GM19455 (cell line): ENCODE measurements around the gene PLCB1.

Experiments used
- ATAC-seq: cut with Tn5 transposase; IDR thresholded peaks from one replicate; pipeline ENCODE4 v1.9.1; 2021; ENCODE audit not compliant: unreplicated experiment

PLCB1 gene

GRCh38 chr20:8129211-8129976 is 2.7 kb upstream of the PLCB1 start:
- no peak for ATAC-seq

GRCh38 chr20:8130840-8131526 is 1.1 kb upstream of the PLCB1 start:
- ATAC-seq, result no peak

- ATAC-seq, result no peak
Measured at GRCh38 chr20:8132484-8133309, 631 bp downstream of the PLCB1 start.

GRCh38 chr20:8133310-8133768 is 1.3 kb downstream of the PLCB1 start:
- ATAC-seq, result no peak

GRCh38 chr20:8133851-8134451 is 1.9 kb downstream of the PLCB1 start:
- no peak for ATAC-seq

- no peak for ATAC-seq
Measured at GRCh38 chr20:8139899-8140298, 7.8 kb downstream of the PLCB1 start.

- no peak for ATAC-seq
Measured at GRCh38 chr20:8143474-8143873, 11.4 kb downstream of the PLCB1 start.

- no peak for ATAC-seq
Measured at GRCh38 chr20:8144282-8145245, 12.5 kb downstream of the PLCB1 start.

- ATAC-seq, result no peak
Measured at GRCh38 chr20:8145246-8146168, 13.4 kb downstream of the PLCB1 start.

- no peak for ATAC-seq
Measured at GRCh38 chr20:8147476-8147875, 15.4 kb downstream of the PLCB1 start.

GRCh38 chr20:8148501-8148900 is 16.4 kb downstream of the PLCB1 start:
- ATAC-seq, result no peak

- ATAC-seq, result no peak
Measured at GRCh38 chr20:8150591-8150990, 18.5 kb downstream of the PLCB1 start.

GRCh38 chr20:8151372-8151771 is 19.3 kb downstream of the PLCB1 start:
- no peak for ATAC-seq

- ATAC-seq, result no peak
Measured at GRCh38 chr20:8152183-8152582, 20.1 kb downstream of the PLCB1 start.

GRCh38 chr20:8152847-8153246 is 20.8 kb downstream of the PLCB1 start:
- ATAC-seq, result no peak

- no peak for ATAC-seq
Measured at GRCh38 chr20:8153281-8153908, 21.3 kb downstream of the PLCB1 start.

- no peak for ATAC-seq
Measured at GRCh38 chr20:8154638-8155037, 22.6 kb downstream of the PLCB1 start.

- ATAC-seq, result no peak
Measured at GRCh38 chr20:8155229-8155628, 23.2 kb downstream of the PLCB1 start.

- no peak for ATAC-seq
Measured at GRCh38 chr20:8155812-8156211, 23.7 kb downstream of the PLCB1 start.
